Kidney epithelial cell (primary cell): ENCODE results near the gene SRRT. TPM values are rescaled to one million over a fixed set of nuclear protein-coding genes. Genes with fewer than 3 reads are reported as not detected.

Source experiments
- DNase-seq: peaks from one replicate; pipeline ENCODE4 v3.0.0-alpha.2; 2010; ENCODE audit warnings: low read depth
- H3K27me3 ChIP-seq: 2 replicates; pipeline ENCODE4 v1.6.0; 2011; ENCODE audit warnings: low read length; ENCODE audit not compliant: control insufficient read depth, insufficient read depth
- H3K36me3 ChIP-seq: 2 replicates; pipeline ENCODE4 v1.5.1; 2011; ENCODE audit warnings: low read length; ENCODE audit not compliant: control insufficient read depth, insufficient read depth
- H3K4me3 ChIP-seq: 2 replicates; pipeline ENCODE4 v1.5.1; 2011; ENCODE audit warnings: low read depth, mild to moderate bottlenecking, control low read depth, low read length
- total RNA-seq: library from RNA; depleted of rRNA; stranded (reverse); fragments of >200 nt; gene quantifications from 2 replicates; pipeline ENCODE4 v1.2.3, GENCODE V29; 2015
- TF ChIP-seq, protein P1 (sequence below): IDR thresholded peaks from 2 replicates; pipeline ENCODE4 v1.5.1; 2011; ENCODE audit warnings: mild to moderate bottlenecking, moderate library complexity, low read length, control low read depth, inconsistent platforms; ENCODE audit not compliant: insufficient read depth, poor library complexity, severe bottlenecking

The SRRT gene, protein sequence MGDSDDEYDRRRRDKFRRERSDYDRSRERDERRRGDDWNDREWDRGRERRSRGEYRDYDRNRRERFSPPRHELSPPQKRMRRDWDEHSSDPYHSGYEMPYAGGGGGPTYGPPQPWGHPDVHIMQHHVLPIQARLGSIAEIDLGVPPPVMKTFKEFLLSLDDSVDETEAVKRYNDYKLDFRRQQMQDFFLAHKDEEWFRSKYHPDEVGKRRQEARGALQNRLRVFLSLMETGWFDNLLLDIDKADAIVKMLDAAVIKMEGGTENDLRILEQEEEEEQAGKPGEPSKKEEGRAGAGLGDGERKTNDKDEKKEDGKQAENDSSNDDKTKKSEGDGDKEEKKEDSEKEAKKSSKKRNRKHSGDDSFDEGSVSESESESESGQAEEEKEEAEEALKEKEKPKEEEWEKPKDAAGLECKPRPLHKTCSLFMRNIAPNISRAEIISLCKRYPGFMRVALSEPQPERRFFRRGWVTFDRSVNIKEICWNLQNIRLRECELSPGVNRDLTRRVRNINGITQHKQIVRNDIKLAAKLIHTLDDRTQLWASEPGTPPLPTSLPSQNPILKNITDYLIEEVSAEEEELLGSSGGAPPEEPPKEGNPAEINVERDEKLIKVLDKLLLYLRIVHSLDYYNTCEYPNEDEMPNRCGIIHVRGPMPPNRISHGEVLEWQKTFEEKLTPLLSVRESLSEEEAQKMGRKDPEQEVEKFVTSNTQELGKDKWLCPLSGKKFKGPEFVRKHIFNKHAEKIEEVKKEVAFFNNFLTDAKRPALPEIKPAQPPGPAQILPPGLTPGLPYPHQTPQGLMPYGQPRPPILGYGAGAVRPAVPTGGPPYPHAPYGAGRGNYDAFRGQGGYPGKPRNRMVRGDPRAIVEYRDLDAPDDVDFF
- 65.9 and 67.9 TPM in 2 replicates for total RNA-seq

DNA sequence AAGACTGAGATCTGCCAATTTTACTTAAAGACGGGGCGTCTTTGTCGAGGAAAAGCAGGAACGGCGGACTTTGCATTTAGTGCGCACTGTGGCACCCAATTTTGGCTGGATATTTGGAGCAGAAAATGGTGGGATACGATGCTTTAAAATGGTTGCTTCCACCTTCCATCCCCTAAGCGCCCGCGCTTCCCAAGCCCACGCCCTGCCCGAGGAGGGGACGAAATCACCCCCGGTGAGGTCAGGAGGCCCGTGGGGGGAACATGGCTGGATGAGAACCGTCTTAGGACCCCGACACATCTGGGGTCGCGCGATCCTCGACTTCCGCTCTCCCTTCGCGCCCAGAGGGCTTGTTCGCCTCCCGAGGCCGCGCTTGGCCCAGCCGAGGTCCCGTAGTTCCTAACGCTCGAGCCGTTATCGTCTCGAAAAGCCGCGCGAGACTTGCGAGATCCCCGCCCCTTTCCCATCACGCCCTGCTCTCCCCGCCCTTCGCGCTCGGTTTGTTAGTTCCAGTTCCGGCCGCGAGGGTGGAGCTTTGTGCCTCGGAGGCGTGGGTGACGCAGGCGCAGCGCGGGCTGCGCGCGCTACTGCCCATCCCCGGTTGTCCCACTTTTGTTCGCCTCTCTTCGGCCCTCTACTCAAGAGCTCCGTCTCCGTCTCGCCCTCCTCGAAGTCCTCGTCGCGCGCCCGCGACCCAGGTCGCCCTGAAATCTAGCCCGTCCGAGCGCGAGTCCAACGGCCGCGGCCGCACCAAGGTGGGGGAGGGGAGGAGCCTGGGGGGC, at the start of gene SRRT:
SRRT (plus strand) TSS at position 527 of the 779 bp plus-strand sequence. CDS start 488 bp downstream, outside the sequence.
- Histone ChIP-seq H3K27me3 (no peaks in the 10 kb centered on the region), H3K4me3 (peak within 1 kb of the TSS; percentile 85), H3K36me3 (peaks cover 7% of the 10 kb centered on the region)
- peak; percentile 78 for DNase-seq
- TF ChIP-seq, protein P1, sequence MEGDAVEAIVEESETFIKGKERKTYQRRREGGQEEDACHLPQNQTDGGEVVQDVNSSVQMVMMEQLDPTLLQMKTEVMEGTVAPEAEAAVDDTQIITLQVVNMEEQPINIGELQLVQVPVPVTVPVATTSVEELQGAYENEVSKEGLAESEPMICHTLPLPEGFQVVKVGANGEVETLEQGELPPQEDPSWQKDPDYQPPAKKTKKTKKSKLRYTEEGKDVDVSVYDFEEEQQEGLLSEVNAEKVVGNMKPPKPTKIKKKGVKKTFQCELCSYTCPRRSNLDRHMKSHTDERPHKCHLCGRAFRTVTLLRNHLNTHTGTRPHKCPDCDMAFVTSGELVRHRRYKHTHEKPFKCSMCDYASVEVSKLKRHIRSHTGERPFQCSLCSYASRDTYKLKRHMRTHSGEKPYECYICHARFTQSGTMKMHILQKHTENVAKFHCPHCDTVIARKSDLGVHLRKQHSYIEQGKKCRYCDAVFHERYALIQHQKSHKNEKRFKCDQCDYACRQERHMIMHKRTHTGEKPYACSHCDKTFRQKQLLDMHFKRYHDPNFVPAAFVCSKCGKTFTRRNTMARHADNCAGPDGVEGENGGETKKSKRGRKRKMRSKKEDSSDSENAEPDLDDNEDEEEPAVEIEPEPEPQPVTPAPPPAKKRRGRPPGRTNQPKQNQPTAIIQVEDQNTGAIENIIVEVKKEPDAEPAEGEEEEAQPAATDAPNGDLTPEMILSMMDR = peak; percentile 8

DNA sequence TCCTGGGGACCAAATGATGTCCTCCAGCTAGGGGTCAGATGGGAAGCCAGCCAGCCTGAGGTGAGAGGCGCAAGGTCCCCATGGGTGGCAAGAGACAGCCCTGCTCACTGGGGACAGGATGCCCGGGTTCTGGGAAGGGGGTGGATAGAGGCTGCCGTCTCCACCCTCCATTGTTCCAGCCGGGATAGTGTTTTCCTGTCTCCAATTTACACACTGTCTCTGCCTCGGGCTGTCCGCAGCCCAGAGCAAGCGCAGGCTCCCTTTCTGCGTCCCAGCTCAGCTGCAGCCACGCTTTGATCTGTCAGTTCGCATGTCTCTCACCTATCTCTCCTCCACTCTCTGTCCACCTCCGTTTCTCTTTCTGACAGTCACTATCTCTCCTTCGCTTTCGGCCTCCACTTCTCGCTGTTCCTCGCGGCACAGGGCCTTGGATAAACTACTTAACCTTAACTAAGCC, 49.7 kb upstream of the SRRT start:
- TF ChIP-seq, protein P1 = no peak
- no peaks in the 10 kb centered on the region for H3K27me3 ChIP-seq
- H3K4me3 ChIP-seq = peak overlapping the region; percentile 78
- peaks cover 2% of the 10 kb centered on the region for H3K36me3 ChIP-seq
- DNase-seq = no peak

DNA sequence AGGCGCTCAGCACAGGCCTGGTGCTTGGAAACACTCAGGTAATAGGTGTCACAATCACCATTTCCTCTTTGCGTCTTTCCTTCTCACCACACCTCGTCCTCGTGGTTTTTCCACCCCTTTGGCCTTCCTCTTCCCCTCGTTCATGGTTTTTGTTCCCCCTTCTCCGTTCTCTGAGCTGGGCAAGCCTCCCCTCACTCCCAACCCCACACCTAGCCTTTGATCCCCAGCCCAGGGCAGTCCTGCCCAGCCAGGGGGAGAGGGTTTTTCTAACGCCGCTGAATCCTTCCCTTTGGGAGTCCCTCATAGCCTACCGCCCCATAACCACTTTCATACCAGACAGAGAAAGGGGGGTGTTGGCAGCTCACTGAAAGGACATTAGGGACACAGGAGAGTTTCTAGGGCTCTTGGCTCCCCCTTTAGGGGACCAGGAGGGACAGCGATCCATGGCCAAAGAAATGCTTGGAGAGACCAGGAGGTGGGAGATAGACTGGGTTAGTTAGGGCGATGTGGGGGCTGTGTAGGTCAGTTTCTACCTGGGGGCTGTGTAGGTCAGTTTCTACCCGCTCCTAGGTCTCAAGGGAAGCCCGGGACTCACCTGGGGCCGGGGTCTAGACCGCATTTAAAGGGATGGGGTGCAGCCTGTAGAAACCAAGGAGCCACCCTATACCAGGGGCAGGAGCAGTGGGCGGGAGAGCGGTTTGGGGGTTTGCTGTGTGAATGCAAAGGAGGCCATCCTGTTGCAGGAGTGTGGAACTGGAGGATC, 49.0 kb upstream of the SRRT start:
- peaks cover 2% of the 10 kb centered on the region for H3K36me3 ChIP-seq
- no peak for DNase-seq
- no peaks in the 10 kb centered on the region for H3K27me3 ChIP-seq
- H3K4me3 ChIP-seq = peak overlapping the region; percentile 78
- TF ChIP-seq, protein P1 = peak; percentile 36

DNA sequence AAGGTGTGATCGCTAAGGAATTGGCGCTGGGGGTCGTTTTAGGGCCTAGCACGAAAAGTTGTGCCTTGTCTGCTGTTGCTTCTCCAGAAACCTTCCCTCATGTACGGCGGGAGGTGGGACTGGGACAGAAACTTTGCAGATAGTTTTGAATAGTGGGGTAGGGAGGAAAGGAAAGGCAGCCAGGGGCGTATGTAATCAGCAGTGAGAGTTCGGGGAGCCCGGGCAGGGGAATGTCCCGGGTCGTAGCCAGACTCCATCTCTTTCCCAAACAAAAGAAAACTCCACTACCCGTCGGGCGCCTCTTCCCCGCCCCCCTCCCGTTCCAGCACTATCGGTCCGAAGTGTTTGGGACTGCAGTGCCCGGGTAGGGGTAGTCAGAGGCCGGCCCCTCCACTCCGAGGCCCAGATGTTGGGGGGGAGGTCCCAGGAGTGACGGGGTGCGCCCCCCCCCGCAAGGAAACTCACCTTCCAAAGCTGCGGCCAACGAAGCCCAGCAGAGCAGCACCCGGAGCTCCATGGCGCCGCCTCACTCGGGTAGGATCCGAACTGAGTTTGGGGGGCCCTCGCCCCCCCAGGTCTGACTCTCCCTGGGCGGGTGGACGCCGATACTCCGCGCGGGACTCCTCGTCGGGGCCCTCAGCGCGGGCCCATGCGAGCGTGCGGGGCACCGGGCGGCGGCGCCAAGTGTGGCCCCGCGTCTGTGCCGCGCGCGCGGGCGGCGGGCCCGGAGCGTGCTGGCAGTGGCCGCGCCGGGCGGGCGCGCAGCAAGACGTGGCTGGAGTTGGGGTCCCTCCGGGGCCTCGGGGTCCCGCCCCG, 48.2 kb upstream of the SRRT start:
- peaks cover 2% of the 10 kb centered on the region for H3K36me3 ChIP-seq
- peak overlapping the region; percentile 78 for H3K4me3 ChIP-seq
- no peak for DNase-seq
- TF ChIP-seq, protein P1 = no peak
- no peaks in the 10 kb centered on the region for H3K27me3 ChIP-seq
